Tibial artery (tissue), 4 donors: ENCODE results near the gene NUMB.

Experiments used
- DNase-seq, 2 donors: peaks; one replicate each; pipeline ENCODE4 v3.0.0-alpha.2; 2019
- H3K27ac ChIP-seq, 2 donors: fragments of 200-600 bp; sonication (generic) in 1 of 2; 1 replicate in 1 of 2; 2 replicates in 1 of 2; pipeline ENCODE4 v1.5.1; 2018 to 2019; ENCODE audit warnings: mild to moderate bottlenecking in 1 of 2
- H3K27me3 ChIP-seq, 2 donors: fragments of 200-600 bp; sonication (generic) in 1 of 2; one replicate each; pipeline versions ENCODE4 v1.5.1 to v1.6.0; 2016 to 2019
- H3K36me3 ChIP-seq, 3 donors: fragments of 200-600 bp; sonication (generic) in 2 of 3; one replicate each; pipeline ENCODE4 v1.5.1; 2016 to 2019; ENCODE audit warnings: mild to moderate bottlenecking in 2 of 3
- H3K4me1 ChIP-seq, 4 donors: fragments of 200-600 bp; sonication (generic) in 2 of 4; 1 replicate in 3 of 4; 2 replicates in 1 of 4; pipeline ENCODE4 v1.5.1; 2016 to 2019
- H3K4me3 ChIP-seq, 2 donors: fragments of 200-600 bp; sonication (generic) in 1 of 2; 1 replicate in 1 of 2; 2 replicates in 1 of 2; pipeline ENCODE4 v1.5.1; 2018 to 2019; ENCODE audit warnings: mild to moderate bottlenecking in 2 of 2
- H3K9me3 ChIP-seq, 3 donors: fragments of 200-600 bp; sonication (generic) in 1 of 3; one replicate each; pipeline ENCODE4 v1.5.1; 2016 to 2019
- intact Hi-C: fragments of 100-400 bp; cut with DNase I; formaldehyde crosslinking; loops from one replicate; pipeline ENCODE4 v1.15.0; 2023; ENCODE audit warnings: low total_unique reads
- TF ChIP-seq, protein P1 (sequence below), 2 experiments: fragments of 200-600 bp in 1 of 2; fragments of 450-650 bp in 1 of 2; IDR thresholded peaks; one replicate each; pipeline ENCODE4 v1.5.1; 2017 to 2019; ENCODE audit warnings: antibody characterized with exemption in 2 of 2, mild to moderate bottlenecking in 1 of 2, moderate library complexity in 1 of 2

The NUMB gene

DNA sequence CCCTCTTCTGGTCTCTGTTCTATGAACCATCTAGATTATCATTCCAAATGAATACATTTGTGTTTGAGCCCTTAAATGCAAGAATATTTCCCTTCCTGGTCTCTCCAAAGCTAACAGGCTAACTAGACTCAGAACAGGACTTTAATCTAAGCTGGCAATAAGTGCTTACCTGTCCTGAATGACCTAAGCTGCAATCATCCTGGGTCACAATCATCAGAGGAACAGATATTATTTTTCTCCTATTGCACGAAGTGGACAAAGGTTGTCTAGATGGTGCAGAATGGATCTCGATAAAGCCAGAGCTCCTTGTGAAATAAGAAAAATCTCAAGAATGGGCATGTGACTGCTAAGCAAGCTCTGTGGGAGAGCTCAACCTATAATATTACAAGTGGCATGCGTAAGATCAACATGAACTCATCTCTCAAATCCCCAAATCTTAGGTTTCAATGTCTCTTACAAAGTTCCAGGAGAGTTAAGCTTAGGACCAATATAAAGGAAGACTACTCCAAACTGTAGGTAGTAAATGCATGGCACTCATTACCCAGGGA, 10.6 kb upstream of the NUMB start:
- Histone ChIP-seq H3K27ac (no peak overlapping the region), H3K4me1 (no peaks in the 10 kb centered on the region), H3K4me3 (no peak overlapping the region), H3K36me3 (no peaks in the 10 kb centered on the region), H3K9me3 (no peaks in the 10 kb centered on the region), H3K27me3 (peaks cover 0 to 5% of the 10 kb centered on the region in 2 donors)
- TF ChIP-seq, protein P1, sequence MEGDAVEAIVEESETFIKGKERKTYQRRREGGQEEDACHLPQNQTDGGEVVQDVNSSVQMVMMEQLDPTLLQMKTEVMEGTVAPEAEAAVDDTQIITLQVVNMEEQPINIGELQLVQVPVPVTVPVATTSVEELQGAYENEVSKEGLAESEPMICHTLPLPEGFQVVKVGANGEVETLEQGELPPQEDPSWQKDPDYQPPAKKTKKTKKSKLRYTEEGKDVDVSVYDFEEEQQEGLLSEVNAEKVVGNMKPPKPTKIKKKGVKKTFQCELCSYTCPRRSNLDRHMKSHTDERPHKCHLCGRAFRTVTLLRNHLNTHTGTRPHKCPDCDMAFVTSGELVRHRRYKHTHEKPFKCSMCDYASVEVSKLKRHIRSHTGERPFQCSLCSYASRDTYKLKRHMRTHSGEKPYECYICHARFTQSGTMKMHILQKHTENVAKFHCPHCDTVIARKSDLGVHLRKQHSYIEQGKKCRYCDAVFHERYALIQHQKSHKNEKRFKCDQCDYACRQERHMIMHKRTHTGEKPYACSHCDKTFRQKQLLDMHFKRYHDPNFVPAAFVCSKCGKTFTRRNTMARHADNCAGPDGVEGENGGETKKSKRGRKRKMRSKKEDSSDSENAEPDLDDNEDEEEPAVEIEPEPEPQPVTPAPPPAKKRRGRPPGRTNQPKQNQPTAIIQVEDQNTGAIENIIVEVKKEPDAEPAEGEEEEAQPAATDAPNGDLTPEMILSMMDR (IDR thresholded peaks at IDR 0.05) = no peak
- no peak for DNase-seq
- intact Hi-C loops = no loop called here

DNA sequence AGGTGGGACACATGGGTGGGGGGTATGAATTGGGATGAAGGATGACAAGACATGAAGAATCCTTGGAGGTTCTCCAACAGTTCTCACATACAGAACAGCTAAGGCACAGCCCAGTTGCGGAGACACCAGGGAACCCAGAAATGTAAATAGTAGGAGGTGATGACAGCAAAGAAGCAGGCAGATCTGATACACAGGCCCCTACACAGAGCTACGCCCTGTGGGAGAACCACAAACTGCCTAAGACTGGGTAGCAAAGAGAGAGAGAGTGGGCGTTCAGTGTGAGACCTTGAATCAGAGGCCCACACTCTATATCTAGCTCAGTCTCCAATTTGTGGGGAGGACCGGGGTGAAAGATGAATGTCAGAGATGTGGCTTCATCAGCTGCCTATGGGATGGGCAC, 9.5 kb upstream of the NUMB start:
- H3K4me1 ChIP-seq = peaks cover 0 to 11% (median 1%) of the 10 kb centered on the region in 4 donors

DNA sequence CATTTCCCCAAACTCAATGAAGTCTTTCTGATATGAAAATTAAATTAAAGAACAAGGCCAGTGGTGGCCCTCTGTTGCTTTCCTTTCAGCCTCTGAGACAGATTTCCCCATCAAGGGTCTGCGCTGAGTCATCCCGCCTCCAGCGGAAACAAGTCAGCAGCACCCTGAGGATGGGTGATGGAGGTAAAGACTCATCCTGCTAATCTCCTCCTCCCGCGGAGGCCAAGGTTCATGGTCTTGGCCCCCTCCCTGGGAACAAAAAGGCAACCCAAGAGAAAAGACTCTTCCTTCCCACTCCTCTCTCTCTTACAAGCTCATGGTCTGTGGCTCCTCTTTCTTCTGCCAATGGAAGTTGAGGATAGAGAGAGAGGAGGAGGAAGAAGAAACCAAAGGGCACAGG, 9.0 kb upstream of the NUMB start:
- TF ChIP-seq, protein P1 (IDR thresholded peaks at IDR 0.05) = no peak
- Histone ChIP-seq H3K4me3 (no peak overlapping the region), H3K27me3 (no peaks in the 10 kb centered on the region), H3K27ac (no peak overlapping the region), H3K4me1 (peaks cover 0 to 14% (median 5%) of the 10 kb centered on the region in 4 donors), H3K36me3 (no peaks in the 10 kb centered on the region), H3K9me3 (no peaks in the 10 kb centered on the region)
- intact Hi-C loops = no loop called here
- DNase-seq = no peak

More for the DNA sequence above, 9.5 kb upstream of the NUMB start:
- TF ChIP-seq, protein P1 (IDR thresholded peaks at IDR 0.05) = no peak
- no peak for DNase-seq
- peaks cover 0 to 3% of the 10 kb centered on the region in 2 donors for H3K27me3 ChIP-seq
- intact Hi-C loops = no loop called here
- H3K4me3 ChIP-seq = no peak overlapping the region
- no peak overlapping the region for H3K27ac ChIP-seq
- H3K36me3 ChIP-seq = no peaks in the 10 kb centered on the region
- no peaks in the 10 kb centered on the region for H3K9me3 ChIP-seq

DNA sequence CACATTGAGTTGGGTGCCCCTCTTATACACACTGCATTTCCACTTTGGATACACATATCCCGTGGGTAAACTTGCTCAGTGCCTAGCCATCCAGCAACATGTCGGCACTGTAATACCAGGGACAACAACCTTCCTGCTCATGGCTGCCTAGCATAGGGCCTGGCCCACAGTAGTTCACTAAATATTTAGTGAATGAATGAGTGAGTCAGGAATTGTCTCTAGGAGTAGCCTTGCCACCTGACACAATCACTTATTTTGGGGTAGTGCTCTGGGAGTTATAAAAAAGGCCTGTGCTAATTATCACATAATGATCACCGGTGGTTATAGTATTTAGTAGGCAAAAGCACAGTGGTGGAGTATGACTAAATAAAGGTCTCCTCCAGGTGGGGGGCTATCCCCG, 8.5 kb upstream of the NUMB start:
- TF ChIP-seq, protein P1 (IDR thresholded peaks at IDR 0.05) = no peak
- H3K4me1 ChIP-seq = peaks cover 0 to 19% (median 10%) of the 10 kb centered on the region in 4 donors
- H3K27ac ChIP-seq = no peak overlapping the region
- H3K9me3 ChIP-seq = no peaks in the 10 kb centered on the region
- no peak for DNase-seq
- H3K36me3 ChIP-seq = no peaks in the 10 kb centered on the region
- no peak overlapping the region for H3K4me3 ChIP-seq
- intact Hi-C loops = no loop called here
- H3K27me3 ChIP-seq = no peaks in the 10 kb centered on the region

DNA sequence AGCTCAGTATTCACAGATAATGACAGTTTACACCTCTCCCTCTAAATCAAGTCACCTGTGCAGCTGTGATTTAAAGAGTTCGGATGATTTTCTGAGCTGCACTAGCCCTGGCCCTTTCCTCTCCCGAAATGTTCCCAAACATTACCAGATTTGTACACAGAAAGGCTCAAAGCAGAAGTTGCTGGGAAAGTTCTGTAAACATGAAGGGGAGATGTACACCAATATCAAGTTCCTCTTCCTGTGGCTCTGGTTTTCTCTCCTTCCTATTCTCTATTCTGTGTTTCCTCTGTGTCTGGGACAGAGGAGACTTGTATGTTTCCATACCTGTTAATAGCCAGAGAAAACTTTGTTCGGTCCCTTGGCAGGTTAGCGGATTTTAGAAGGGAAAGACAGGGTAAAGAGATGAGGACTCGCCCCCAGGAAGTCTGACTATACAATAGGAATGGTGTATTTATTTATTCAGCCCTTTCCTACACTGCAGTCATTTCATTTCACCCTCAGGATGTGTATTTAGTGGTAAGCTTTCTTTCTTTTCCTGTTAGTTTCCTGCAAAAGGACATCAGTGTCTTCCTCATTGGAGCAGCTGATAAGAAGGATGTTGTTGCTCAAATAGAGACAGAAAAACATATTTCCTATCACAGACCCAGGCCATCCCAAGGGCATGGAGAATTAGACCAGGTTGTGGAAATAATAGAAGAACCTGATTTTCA, 7.6 kb upstream of the NUMB start:
- intact Hi-C loops = no loop called here
- H3K4me1 ChIP-seq = peaks cover 0 to 25% (median 16%) of the 10 kb centered on the region in 4 donors

More for the DNA sequence above, 7.6 kb upstream of the NUMB start:
- DNase-seq = no peak
- Histone ChIP-seq H3K9me3 (no peaks in the 10 kb centered on the region), H3K27ac (no peak overlapping the region), H3K27me3 (no peaks in the 10 kb centered on the region), H3K4me3 (no peak overlapping the region), H3K36me3 (no peaks in the 10 kb centered on the region)
- TF ChIP-seq, protein P1 (IDR thresholded peaks at IDR 0.05) = no peak
